Glutamatergic neuron (in vitro differentiated cells): ENCODE results near the gene NEURL1B. TPM values are rescaled to one million over a fixed set of nuclear protein-coding genes. Genes with fewer than 3 reads are reported as not detected.

Experiments
- DNase-seq: peaks from one replicate; pipeline ENCODE4 v3.0.0; 2022
- H3K27ac Mint-ChIP-seq: one replicate; pipeline ENCODE4 v1.8.0; 2020; ENCODE audit warnings: mild to moderate bottlenecking, mixed read lengths, inconsistent platforms; ENCODE audit not compliant: unreplicated experiment
- H3K27me3 Mint-ChIP-seq: one replicate; pipeline ENCODE4 v1.8.0; 2020; ENCODE audit warnings: mild to moderate bottlenecking, moderate library complexity, mixed read lengths, inconsistent platforms; ENCODE audit not compliant: unreplicated experiment
- H3K36me3 Mint-ChIP-seq: one replicate; pipeline ENCODE4 v1.8.0; 2020; ENCODE audit warnings: mild to moderate bottlenecking, mixed read lengths, inconsistent platforms; ENCODE audit not compliant: unreplicated experiment
- H3K4me1 Mint-ChIP-seq: one replicate; pipeline ENCODE4 v1.8.0; 2020; ENCODE audit warnings: mild to moderate bottlenecking, low read depth, mixed read lengths, inconsistent platforms; ENCODE audit not compliant: unreplicated experiment
- H3K4me3 Mint-ChIP-seq: one replicate; pipeline ENCODE4 v1.8.0; 2020; ENCODE audit warnings: mild to moderate bottlenecking, mixed read lengths, inconsistent platforms; ENCODE audit not compliant: unreplicated experiment
- H3K9me3 Mint-ChIP-seq: one replicate; pipeline ENCODE4 v1.8.0; 2020; ENCODE audit warnings: mild to moderate bottlenecking, moderate library complexity, mixed read lengths, inconsistent platforms; ENCODE audit not compliant: unreplicated experiment
- total RNA-seq: library from RNA; stranded (reverse); fragmentation: NEBNext Ultra II Directional; extraction: Animal tissue kit (Norgen Biotek cat#: 25700); gene quantifications from one replicate; pipeline ENCODE4 v1.2.1, GENCODE V29; 2021; ENCODE audit not compliant: unreplicated experiment
- TF ChIP-seq, protein P1 (sequence below): fragments of 200-600 bp; sonication (generic); IDR thresholded peaks from one replicate; pipeline ENCODE4 v1.5.0; 2021; ENCODE audit not compliant: partially characterized antibody, unreplicated experiment

The NEURL1B gene
- total RNA-seq, 1 donor from 2014 or later = 11.4 TPM

GRCh38 chr5:172642926-172643871, 2.1 kb downstream of the NEURL1B start:
- no peak for DNase-seq
- H3K4me3 Mint-ChIP-seq = peak overlapping the region; percentile 43

GRCh38 chr5:172644266-172644665, 3.2 kb downstream of the NEURL1B start:
- TF ChIP-seq, protein P1, sequence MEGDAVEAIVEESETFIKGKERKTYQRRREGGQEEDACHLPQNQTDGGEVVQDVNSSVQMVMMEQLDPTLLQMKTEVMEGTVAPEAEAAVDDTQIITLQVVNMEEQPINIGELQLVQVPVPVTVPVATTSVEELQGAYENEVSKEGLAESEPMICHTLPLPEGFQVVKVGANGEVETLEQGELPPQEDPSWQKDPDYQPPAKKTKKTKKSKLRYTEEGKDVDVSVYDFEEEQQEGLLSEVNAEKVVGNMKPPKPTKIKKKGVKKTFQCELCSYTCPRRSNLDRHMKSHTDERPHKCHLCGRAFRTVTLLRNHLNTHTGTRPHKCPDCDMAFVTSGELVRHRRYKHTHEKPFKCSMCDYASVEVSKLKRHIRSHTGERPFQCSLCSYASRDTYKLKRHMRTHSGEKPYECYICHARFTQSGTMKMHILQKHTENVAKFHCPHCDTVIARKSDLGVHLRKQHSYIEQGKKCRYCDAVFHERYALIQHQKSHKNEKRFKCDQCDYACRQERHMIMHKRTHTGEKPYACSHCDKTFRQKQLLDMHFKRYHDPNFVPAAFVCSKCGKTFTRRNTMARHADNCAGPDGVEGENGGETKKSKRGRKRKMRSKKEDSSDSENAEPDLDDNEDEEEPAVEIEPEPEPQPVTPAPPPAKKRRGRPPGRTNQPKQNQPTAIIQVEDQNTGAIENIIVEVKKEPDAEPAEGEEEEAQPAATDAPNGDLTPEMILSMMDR = no peak
- Mint-ChIP-seq H3K27ac (no peak overlapping the region), H3K4me3 (no peak overlapping the region), H3K36me3 (peaks cover 3% of the 10 kb centered on the region), H3K9me3 (peaks cover 7% of the 10 kb centered on the region), H3K27me3 (peaks cover 11% of the 10 kb centered on the region), H3K4me1 (peaks cover 16% of the 10 kb centered on the region)
- no peak for DNase-seq

More at GRCh38 chr5:172642926-172643871, 2.1 kb downstream of the NEURL1B start:
- TF ChIP-seq, protein P1 = no peak
- peak overlapping the region; percentile 14 for H3K27ac Mint-ChIP-seq
- H3K9me3 Mint-ChIP-seq = peaks cover 7% of the 10 kb centered on the region
- peaks cover 14% of the 10 kb centered on the region for H3K4me1 Mint-ChIP-seq
- no peaks in the 10 kb centered on the region for H3K36me3 Mint-ChIP-seq
- H3K27me3 Mint-ChIP-seq = peaks cover 11% of the 10 kb centered on the region

DNA sequence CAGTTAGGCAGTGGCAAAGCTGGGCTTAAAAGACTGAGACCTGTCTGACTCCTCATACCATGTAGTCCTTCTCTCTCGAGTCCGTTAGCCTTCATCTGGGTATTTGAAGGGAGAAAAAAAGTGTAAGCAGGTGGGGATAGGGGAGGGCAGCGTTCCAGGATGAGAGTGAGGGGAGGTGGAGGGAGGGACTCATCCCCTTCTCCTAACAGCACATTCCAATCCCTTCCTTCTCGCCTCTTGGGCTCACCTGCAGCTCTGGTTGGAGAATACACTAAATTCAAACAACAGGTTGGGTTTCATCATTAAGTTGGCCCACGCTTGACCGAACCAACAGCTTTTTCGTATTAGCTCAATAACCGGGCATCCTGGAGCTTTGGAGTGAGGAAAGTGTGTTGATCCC, 3.6 kb downstream of the NEURL1B start:
- DNase-seq = no peak
- Mint-ChIP-seq H3K4me3 (no peak overlapping the region), H3K9me3 (peaks cover 7% of the 10 kb centered on the region), H3K4me1 (peaks cover 16% of the 10 kb centered on the region), H3K36me3 (peaks cover 3% of the 10 kb centered on the region), H3K27me3 (peaks cover 11% of the 10 kb centered on the region), H3K27ac (no peak overlapping the region)
- TF ChIP-seq, protein P1 = no peak

- Mint-ChIP-seq H3K27ac (no peak overlapping the region), H3K27me3 (peaks cover 5% of the 10 kb centered on the region), H3K4me3 (no peak overlapping the region), H3K36me3 (peaks cover 3% of the 10 kb centered on the region), H3K4me1 (peaks cover 16% of the 10 kb centered on the region), H3K9me3 (peaks cover 3% of the 10 kb centered on the region)
- no peak for DNase-seq
- TF ChIP-seq, protein P1 = no peak
These were observed 4.4 kb downstream of the NEURL1B start for GRCh38 chr5:172645271-172646055.
